NCI-H526 (cell line): ENCODE data around the gene CYB5R3.
"Not testable (repeated sequence)": the region's sequence is repeated elsewhere in the genome, so short reads cannot be mapped to it uniquely, and the experiment has no call there.

Experiments used
- DNase-seq, 2 experiments: peaks; one replicate each; lab custom pipeline; 2025; lab: John Stamatoyannopoulos, UW

CYB5R3 gene

GRCh38 chr22:42567950-42568349, 81.2 kb downstream of the CYB5R3 start:
- DNase-seq, result not testable (repeated sequence)
